ENCODE data around the gene SVIL.

Gene SVIL, protein sequence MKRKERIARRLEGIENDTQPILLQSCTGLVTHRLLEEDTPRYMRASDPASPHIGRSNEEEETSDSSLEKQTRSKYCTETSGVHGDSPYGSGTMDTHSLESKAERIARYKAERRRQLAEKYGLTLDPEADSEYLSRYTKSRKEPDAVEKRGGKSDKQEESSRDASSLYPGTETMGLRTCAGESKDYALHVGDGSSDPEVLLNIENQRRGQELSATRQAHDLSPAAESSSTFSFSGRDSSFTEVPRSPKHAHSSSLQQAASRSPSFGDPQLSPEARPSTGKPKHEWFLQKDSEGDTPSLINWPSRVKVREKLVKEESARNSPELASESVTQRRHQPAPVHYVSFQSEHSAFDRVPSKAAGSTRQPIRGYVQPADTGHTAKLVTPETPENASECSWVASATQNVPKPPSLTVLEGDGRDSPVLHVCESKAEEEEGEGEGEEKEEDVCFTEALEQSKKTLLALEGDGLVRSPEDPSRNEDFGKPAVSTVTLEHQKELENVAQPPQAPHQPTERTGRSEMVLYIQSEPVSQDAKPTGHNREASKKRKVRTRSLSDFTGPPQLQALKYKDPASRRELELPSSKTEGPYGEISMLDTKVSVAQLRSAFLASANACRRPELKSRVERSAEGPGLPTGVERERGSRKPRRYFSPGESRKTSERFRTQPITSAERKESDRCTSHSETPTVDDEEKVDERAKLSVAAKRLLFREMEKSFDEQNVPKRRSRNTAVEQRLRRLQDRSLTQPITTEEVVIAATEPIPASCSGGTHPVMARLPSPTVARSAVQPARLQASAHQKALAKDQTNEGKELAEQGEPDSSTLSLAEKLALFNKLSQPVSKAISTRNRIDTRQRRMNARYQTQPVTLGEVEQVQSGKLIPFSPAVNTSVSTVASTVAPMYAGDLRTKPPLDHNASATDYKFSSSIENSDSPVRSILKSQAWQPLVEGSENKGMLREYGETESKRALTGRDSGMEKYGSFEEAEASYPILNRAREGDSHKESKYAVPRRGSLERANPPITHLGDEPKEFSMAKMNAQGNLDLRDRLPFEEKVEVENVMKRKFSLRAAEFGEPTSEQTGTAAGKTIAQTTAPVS (N-terminal part only)

DNA sequence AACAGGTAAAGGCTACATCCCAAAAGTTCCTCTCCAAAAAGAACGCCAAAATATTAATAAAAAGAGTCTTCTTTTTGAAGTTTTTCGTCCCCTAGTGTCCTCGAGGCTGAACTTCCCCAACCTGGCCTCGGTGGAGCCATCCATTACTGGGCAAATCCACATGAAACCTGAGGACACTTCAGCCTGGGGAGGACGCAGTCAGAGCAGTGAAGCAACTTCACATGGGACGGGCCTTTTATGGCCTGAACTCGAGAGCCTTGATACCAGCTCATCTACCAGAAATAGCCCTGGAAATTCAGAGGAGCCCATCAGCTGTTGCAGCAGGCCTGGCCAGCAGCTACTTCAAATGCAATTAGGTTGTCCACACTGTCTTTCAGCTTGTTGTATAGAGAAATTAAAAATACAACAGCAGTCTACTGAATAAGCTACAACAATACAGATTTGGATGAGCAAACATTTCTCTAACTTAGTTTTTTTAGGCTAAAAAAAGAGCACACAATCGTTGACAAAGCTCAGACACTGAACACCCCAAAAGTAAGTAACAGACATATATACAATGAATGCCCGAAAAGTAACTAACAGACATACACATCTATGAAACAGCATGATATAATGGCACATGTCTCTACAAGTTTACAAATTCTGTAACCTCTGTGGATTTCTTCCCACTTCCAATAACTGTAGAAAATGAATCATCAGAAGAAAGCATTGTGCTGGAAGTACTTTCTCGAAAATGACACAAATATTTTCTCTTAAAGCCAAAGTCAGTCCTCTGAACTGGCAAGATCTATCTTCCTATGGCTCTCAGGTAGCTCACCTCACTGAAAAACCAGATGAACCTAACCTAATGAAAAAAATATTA, at the start of gene SVIL:
Gene SVIL (minus strand): TSS at position 208 of the 862 bp plus-strand sequence. CDS start 79,913 bp downstream, outside the sequence.
- no peak for DNase-seq

DNA sequence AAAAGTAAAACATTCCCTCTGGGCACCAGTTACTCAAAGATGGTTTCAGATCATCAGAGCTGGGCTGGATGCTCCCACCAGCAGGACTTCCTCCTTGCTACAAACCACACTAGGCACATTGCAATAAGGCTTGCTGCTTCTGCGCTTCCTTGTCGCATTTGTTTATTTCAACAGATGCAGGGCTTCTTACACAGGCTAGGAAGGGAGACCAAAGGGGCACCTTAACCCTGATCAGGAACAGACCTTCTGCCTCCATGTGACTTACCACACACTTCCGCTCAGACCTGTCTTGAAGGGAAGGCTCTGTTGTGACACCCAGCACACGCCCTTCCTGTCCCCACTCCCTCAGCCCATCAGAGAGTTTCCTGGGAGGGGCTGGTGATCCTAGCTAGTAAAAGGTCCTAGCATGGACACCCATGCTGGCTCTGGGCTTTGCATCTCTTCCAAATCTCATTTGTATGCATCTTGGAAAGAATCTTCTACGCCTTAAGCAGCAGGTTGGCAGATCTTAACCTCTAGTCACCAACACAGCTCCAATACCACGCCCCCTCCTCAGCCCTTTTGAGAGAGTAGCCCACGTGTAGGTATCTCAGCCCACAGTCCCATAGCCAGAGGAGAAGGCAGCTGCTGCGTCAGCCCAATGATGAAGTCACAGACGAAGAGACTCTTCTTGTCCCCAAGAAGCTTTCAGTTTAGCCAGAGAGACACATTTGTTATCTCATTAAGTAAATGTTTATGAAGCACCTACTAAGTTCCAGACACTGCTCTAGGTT, 47.1 kb upstream of the SVIL start:
- DNase-seq, result peak; percentile 11 to 18

DNA sequence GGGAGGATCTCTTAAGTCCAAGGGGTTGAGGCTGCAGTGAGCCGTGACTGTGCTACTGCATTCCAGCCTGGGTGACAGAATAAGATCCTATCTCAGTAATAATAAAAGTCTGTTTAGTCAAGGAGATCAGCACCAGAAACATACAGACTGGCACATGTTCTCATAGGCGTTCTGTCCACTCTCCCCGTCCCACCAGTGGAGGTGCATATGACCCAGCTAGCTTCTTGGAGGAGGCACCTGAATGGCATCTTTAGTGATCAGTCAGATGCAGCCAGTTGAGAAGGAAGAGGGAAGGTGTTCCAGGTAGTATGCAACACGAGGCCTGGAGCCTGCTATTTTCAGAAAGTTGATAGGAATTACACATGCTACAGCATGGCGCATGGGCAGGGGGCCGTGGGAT, 45.3 kb upstream of the SVIL start:
- no peak for DNase-seq

DNA sequence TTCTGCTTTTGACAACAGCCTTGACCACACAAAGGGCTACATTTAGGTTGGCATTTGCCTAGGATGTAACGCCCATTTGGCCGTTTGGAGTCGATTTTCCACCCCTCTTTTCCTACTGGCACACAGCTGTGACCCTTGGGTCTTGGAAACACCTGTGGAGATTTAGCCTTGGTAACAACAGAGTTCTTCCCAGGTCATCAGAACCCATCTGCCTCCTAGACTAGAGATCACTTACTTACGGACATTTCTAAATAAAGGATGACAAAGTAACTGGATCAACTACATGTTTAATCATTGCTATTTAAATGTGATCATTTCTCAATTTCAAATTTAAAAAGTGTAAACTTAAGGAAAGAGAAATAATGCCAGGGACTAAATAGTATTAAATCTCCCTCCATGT, 42.0 kb upstream of the SVIL start:
- no peak for DNase-seq

DNA sequence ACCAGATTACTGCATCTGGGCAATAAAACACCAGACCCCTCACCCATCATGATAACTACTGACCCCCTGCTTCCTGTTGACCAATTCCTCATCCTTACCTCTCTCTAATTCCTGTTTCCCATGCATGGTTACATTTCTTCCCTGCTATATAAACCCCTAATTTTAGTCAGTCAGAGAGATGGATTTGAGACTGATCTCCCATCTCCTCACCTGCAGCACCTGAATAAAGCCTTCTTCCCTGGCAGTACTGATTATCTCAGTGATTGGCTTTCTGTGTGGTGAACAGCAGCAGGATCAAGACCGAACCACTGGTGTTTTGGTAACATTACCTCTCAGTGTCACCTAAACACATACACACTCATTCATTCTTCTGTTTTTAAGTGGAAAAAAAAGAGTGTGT, 41.2 kb upstream of the SVIL start:
- no peak for DNase-seq

DNA sequence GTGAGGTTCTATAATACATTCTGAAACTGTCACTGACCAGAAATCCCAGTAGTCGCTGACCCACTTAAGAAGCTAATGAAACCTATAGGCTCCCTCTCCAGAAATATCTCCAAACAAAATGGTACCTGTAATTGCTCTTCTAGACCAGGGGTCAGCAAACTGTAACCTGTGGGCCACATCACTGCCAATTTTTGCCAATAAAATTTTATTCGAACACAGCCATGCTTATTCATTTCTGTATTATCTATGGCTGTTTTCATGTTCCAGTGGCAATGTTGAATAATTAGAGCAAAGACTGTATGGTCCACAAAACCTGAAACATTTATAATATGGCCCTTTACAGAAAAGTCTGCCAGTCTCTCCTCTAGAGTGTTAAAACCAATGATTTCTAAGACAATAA, 37.2 kb upstream of the SVIL start:
- no peak for DNase-seq

DNA sequence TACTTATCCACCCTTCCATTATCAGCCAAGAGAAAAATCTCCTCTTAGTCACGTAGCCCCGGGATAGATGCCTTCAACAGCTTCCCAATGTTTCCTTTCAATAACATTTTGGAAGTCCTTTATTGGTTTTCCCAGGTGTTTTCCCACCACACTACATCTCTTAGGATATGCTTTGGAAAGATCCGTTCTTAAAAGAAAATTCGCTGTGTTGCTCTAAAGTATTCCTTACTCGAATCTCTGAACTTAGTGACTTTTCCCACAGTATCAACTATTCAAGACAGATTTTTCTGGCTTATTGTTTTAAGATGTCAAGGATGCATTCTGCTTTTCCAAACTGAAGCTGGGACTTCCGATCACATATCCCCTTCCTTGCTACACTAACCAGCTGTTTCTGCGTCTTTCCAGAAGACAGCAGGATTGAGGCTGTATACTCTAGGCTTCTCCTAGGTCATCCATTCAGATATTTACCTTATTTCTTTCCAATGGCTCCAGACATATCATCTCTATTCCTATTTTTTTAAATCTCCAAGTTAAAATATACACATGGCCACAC, 36.5 kb upstream of the SVIL start:
- no peak for DNase-seq

DNA sequence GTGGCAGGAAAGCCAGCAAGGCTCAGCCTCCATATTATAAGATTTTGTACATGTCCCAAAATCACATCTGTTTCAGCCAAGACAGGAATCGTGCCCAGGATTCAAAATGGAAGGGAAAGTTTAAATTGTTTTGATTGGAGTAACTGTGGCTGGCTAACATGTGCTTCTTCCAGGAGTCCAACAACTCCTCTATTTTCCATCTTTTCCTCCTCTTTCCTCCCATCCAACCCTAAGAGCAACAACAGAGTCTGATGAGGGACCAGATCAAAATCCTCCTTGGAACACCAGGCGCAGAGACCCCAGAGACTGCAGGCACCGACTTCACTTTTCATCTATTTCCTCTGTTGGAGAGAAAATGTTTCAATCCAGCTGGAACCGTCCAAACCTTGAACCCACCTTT, 36.0 kb upstream of the SVIL start:
- no peak for DNase-seq

DNA sequence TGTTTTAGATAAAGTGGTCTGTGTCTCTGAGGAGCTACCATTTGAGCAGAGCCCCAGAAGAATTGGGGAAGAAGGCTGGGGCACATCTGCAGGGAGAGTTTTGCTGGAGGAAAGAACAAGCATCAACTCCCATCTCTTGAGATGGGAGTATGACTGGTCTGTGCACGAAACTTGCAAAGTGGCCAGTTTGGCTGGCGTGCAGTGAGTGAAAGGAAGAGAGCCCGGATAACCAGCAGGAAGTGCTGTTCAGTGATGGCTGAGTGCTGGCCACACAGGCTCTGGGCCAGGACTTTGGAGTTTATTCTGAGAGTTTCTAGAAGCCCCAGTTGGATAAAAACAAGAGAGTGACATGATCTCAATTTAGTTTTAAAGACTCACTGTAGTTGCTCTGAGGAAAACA, 34.4 kb upstream of the SVIL start:
- no peak for DNase-seq

DNA sequence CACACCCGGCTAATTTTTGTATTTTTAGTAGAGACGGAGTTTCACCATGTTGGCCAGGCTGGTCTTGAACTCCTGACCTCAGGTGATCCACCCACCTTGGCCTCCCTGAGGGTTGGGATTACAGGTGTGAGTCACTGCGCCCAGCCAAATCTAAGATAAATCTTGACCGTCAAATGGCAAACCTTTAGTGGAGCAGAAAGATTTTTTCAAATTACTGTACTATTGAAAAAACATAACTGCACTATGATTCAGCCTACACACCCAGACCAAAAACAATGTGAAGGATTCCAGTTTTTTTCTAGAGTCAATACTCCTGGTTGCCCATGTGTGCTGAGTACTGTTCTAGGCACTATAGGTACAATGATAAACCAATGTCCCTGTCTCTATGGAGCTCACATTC, 33.9 kb upstream of the SVIL start:
- no peak for DNase-seq

DNA sequence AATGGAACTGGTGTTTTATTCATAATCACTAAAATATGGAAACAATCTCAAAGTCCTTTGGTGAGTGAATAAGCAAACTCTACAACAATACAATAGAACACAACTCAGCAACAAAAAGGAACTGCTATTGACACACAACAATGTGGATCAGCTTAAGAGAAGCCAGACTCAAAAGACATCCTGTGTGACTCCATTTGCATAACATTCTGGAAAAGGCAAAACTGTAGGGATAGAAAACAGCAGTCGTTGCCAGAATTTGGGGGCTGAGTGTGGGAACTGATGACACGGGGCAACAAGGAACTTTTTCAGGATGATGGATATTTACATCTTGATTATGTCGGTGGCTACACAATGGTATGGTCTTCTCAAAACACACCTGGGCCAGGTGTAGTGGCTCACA, 32.4 kb upstream of the SVIL start:
- no peak for DNase-seq

DNA sequence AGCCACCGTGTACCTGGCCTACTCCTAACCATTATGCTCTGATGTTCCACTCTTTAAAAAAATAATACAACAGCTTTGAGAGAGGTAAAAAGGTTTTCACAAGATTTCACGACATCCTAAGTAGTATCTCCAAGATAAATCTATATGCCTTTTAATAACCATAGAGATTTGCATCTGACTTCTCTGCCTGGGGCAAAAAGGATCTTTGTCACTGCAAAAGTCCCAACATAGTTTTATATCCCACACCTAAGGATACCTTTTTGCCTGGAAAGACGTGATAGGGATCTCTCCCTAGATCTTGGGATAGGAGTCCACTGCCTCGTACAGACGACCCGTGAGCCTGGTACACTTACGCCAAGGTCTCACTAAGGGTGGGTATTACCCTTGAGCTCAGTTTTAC, 31.4 kb upstream of the SVIL start:
- no peak for DNase-seq

DNA sequence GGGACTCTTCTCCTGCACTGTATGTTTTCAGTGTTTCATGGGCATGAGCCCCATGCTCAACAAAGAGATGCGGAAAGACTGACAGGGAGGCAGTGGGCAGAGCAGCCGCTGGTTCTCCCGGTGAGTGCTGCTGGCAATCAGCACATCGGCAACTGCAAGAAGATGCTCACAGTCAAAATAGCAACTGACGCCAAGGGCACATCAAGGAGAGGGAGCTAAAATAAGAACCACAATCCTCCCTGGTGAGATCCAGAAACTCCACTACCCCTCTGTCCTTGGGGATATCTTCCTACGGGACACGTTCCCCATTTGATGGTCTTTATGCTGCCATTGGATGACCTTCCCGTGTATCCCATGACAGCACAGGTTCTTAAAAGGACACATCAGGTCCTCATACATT, 28.9 kb upstream of the SVIL start:
- no peak for DNase-seq

DNA sequence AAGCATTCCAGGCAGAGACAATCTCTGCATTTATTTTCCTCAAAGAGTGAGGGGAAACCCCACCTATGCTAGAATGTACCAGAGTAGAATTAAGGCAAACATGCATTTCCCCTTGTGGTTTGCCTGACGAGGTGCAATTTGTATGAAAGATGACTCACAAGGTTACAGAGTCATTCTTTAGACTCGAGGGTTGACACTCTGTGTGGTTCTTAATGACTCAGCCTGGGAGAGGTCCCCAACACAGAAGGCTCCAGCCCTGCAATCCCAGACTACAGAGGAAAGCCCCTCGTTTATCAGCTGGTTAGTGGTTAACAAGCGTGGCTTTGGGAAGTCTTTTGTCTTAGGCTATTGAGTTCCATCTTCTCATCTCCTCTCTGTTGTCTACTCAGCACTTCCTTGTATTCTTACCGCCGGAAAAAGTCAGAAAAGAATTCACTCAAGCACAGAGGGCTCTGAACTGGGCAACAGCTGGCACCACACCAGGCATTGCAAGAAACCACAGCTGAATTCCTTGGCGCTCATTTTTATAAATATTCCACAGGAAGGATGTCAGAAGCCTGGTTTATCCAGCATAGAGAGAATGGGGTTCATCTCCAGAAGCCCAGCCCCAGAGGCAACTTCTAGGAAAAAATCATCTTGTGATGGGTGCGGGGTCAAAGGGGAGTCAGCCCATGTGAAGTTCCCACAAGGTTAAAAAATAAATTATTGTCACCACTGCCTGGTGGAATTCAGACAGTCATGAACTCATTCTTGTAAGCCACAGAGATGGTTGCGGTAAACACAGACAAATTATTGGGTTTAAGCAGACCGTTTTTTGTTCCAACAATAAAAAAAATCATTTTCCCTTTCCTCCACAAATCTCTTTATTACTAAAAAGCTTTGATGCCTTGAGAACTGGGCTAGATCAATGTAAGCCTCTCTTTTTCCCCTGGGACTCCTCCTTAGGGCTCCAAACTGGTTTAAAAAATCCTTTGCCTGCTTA, 24.5 kb upstream of the SVIL start:
- DNase-seq, result peak; percentile 49 to 57

DNA sequence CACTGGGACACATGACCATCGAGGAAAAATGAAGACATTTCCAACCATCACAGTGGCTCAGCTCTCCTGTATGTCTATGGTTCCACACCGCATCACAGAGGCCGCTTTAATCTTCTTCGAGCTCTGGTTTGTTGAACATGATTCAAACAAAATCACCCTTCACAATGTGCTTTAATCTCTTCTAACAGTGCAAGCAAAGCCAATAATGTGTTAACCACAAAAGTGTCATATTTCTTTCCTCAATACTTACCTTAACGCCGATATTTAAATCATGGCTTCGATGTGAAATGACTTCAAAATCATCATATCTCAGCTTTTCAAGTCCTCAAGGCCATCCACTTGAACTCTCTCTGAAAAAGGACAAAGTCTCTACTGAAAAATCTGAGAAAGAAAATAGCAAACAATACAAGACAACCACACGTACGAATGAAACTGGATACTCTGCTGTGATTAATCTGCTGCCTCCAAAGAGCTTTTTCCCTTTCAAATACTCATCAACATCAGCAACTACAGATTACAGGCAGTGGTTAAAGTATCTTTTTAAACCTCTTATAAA, 23.0 kb upstream of the SVIL start:
- no peak for DNase-seq

DNA sequence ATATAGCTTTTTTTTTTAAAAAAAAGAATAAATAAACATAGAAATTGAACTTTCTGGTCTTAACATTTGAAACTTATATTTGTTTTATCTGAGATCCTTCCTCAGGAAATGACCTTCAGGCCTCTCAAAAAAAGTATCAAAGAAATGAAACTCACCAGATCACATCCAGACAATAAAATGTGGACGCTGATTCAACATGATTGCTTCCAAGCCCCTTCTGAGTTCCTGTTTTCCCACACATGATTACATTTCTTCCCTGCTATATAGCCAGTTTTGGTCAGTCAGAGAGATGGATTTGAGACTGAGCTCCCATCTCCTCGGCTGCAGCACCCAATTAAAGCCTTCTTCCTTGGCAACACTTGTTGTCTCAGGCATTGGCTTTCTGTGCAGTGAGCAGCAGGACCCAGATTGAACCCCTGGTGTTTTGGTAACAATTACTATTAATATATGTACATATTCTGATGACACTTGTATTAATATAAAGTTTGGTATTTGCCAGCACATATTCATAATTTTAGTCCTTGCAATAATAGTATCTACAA, 21.8 kb upstream of the SVIL start:
- DNase-seq, result no peak

DNA sequence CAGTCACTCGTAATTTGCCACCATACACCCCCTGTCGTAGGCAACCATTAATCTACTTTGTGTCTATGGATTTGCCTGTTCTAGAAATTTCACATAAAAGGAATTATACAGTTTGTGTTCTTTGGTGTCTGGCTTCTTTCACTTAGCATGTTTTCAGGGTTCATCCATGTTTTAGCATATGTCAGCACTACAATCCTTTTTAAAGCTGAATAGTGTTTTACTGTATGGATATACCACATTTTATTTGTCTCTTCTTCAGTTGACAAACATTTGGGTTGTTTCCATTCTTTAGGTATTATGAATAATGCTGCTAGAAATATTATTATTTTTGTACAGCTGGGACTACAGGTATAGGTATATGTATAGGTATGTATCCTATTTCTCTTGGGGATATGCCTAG, 17.4 kb upstream of the SVIL start:
- no peak for DNase-seq

DNA sequence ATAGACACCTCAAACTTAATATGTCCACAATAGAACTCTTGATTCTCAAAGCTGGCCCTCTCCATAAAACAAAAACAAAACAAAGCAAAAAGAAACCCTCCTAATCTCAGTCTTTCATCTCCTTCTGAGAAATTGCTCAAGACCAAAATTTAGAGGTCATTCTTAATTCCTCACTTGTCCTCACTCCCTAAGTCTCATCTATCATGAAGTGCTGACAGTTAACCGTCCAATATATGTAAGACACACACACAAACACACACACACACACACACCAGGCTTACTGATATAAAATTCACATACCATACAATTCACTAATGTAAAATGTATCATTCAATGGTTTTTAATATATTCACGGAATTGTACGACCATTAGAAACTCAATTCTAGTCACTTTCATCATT, 17.0 kb upstream of the SVIL start:
- no peak for DNase-seq

DNA sequence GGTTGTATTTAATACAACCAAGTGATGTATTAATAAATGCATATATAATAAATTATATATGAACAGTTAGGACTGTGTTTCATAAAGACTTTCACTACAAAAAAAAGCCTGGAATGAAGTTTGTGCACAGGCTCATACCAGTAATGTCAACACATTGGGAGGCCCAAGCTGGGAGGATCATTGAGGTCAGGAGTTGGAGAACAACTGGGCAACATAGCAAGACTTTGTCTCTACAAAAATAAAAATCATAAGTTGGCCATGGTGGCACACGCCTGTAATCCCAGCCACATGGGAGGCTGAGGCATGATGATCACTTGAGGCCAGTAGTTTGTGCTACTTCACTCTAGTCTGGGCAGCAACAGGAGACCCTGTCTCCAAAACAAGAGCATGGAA, 15.8 kb upstream of the SVIL start:
- no peak for DNase-seq
